ENCODE data around the gene BMAL1.

GRCh38 chr11:13258855-13259254 is 18.7 kb upstream of the BMAL1 start:
- TF ChIP-seq CTCF (IDR thresholded peaks at IDR 0.05) (no peak), POLR2A (IDR thresholded peaks at IDR 0.05) (no peak)
